ENCODE data around the gene TATDN3.
"Not testable (repeated sequence)": the region's sequence is repeated elsewhere in the genome, so short reads cannot be mapped to it uniquely, and the experiment has no call there.

Gene TATDN3

GRCh38 chr1:212791676-212792395 is at the start of gene TATDN3, which contains the start of gene NSL1:
TATDN3 (plus strand) TSS chr1:212791894; CDS start chr1:212791922, 28 bp downstream.
NSL1 (minus strand) TSS chr1:212791777; CDS start chr1:212791763, 14 bp downstream.
- DNase-seq (ENCODE audit: low spot score) (peak; percentile 76), FAIRE-seq (no peak)

GRCh38 chr1:212743901-212744475 is 47.7 kb upstream of the TATDN3 start:
- FAIRE-seq, result no peak
- no peak for DNase-seq (ENCODE audit: low spot score)

- DNase-seq (ENCODE audit: low spot score) (no peak), FAIRE-seq (no peak)
Observed at GRCh38 chr1:212745303-212745702, 46.4 kb upstream of the TATDN3 start.

GRCh38 chr1:212746546-212746945 is 45.1 kb upstream of the TATDN3 start:
- no peak for FAIRE-seq

GRCh38 chr1:212749821-212750535 is 41.7 kb upstream of the TATDN3 start:
- FAIRE-seq (peak; percentile 70), DNase-seq (ENCODE audit: low spot score) (peak; percentile 70)

More at GRCh38 chr1:212746546-212746945, 45.1 kb upstream of the TATDN3 start:
- no peak for DNase-seq (ENCODE audit: low spot score)

GRCh38 chr1:212752252-212752933 is 39.3 kb upstream of the TATDN3 start:
- FAIRE-seq (no peak), DNase-seq (ENCODE audit: low spot score) (no peak)

GRCh38 chr1:212752934-212753497 is 38.7 kb upstream of the TATDN3 start:
- DNase-seq (ENCODE audit: low spot score) (no peak), FAIRE-seq (no peak)

- no peak for FAIRE-seq
Observed at GRCh38 chr1:212753749-212754148, 37.9 kb upstream of the TATDN3 start.

GRCh38 chr1:212754193-212754592 is 37.5 kb upstream of the TATDN3 start:
- no peak for DNase-seq (ENCODE audit: low spot score)
- no peak for FAIRE-seq

More at GRCh38 chr1:212753749-212754148, 37.9 kb upstream of the TATDN3 start:
- no peak for DNase-seq (ENCODE audit: low spot score)

- FAIRE-seq (no peak), DNase-seq (ENCODE audit: low spot score) (no peak)
Observed at GRCh38 chr1:212754680-212755079, 37.0 kb upstream of the TATDN3 start.

- DNase-seq (ENCODE audit: low spot score) (no peak), FAIRE-seq (no peak)
Observed at GRCh38 chr1:212759683-212760082, 32.0 kb upstream of the TATDN3 start.

GRCh38 chr1:212760126-212760823 is 31.4 kb upstream of the TATDN3 start:
- DNase-seq (ENCODE audit: low spot score) (no peak), FAIRE-seq (no peak)

GRCh38 chr1:212762234-212762633 is 29.5 kb upstream of the TATDN3 start:
- FAIRE-seq (no peak), DNase-seq (ENCODE audit: low spot score) (no peak)

GRCh38 chr1:212762839-212763238 is 28.9 kb upstream of the TATDN3 start:
- no peak for DNase-seq (ENCODE audit: low spot score)
- no peak for FAIRE-seq

GRCh38 chr1:212764718-212765281 is 26.9 kb upstream of the TATDN3 start:
- DNase-seq (ENCODE audit: low spot score); FAIRE-seq: not testable (repeated sequence)

GRCh38 chr1:212766825-212767224 is 24.9 kb upstream of the TATDN3 start:
- FAIRE-seq; DNase-seq (ENCODE audit: low spot score): not testable (repeated sequence)

GRCh38 chr1:212769459-212770167 is 22.1 kb upstream of the TATDN3 start:
- FAIRE-seq (no peak), DNase-seq (ENCODE audit: low spot score) (no peak)

- DNase-seq (ENCODE audit: low spot score), result no peak
- no peak for FAIRE-seq
Observed at GRCh38 chr1:212771341-212771740, 20.4 kb upstream of the TATDN3 start.

GRCh38 chr1:212773011-212773410 is 18.7 kb upstream of the TATDN3 start:
- no peak for FAIRE-seq
- DNase-seq (ENCODE audit: low spot score), result no peak

- FAIRE-seq, result no peak
- no peak for DNase-seq (ENCODE audit: low spot score)
Observed at GRCh38 chr1:212774584-212774983, 17.1 kb upstream of the TATDN3 start.
